ENCODE results near the gene IL23A.

- TF ChIP-seq EZH2phosphoT487 (IDR thresholded peaks at IDR 0.05; ENCODE audit: insufficient read depth, low read depth) = no peak
- no peak for TF ChIP-seq EZH2 (IDR thresholded peaks at IDR 0.05; ENCODE audit: insufficient read depth, poor library complexity, severe bottlenecking)
These were observed 17.7 kb upstream of the IL23A start for GRCh38 chr12:56321027-56321426.

All from GM23248 (cell line).